Fibroblast of mammary gland (primary cell): ENCODE results near the gene VDR.

Experiments
- DNase-seq: peaks from one replicate; pipeline ENCODE4 v3.0.0-alpha.2; 2010; ENCODE audit warnings: low read depth
- H3K4me3 ChIP-seq: 2 replicates; pipeline ENCODE4 v1.5.1; 2011; ENCODE audit warnings: low read depth, mild to moderate bottlenecking, low read length, moderate library complexity; ENCODE audit not compliant: control insufficient read depth
- CTCF ChIP-seq: conservative IDR thresholded peaks from 2 replicates; pipeline ENCODE4 v1.5.1; 2011; ENCODE audit warnings: low read depth, low read length, inconsistent platforms; ENCODE audit not compliant: control insufficient read depth, insufficient read depth

Gene VDR

DNA sequence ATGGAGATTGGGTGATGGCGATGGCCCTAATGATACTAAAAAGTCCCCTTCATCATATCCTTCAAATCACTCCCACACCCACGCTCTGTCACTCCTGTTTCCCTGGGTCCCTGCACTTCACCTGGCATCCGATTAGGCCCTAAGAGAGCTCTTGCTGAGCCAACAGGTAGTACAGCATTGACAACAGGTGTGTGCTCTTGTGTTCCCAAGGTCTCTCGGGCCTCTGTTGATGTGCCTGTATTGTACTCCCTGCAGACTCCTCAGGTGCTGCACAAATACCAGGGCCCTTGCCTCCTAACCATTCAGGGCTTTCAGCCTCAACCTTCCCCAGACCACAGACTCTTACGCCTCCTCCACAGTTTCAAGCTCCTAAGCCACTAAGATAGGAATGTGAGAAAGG is 25.8 kb upstream of the VDR start:
- H3K4me3 ChIP-seq: no peak overlapping the region
- no peak for TF ChIP-seq CTCF
- no peak for DNase-seq

DNA sequence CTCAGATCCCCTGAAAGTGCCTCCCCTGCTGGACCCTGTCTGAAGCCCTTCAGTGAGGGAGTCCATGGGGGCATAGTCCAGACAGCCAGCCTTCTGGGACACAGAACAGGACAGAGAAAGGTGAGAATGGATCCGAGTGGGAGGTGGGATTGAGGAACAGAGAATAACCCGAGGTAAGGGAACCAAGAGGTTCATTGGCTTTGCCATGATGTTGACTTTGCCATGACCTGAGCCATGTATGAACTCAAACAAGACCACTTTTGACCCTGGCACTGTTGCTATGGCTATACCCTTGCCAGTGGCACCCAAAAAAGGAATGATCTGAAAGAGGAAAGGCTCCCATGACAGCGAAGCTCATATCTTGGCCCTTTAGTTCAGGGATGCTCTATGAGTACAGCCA is 22.6 kb upstream of the VDR start:
- no peak for TF ChIP-seq CTCF
- DNase-seq: no peak
- no peak overlapping the region for H3K4me3 ChIP-seq

GRCh38 chr12:47921907-47922306 is 17.1 kb upstream of the VDR start:
- no peak overlapping the region for H3K4me3 ChIP-seq
- no peak for DNase-seq
- no peak for TF ChIP-seq CTCF

DNA sequence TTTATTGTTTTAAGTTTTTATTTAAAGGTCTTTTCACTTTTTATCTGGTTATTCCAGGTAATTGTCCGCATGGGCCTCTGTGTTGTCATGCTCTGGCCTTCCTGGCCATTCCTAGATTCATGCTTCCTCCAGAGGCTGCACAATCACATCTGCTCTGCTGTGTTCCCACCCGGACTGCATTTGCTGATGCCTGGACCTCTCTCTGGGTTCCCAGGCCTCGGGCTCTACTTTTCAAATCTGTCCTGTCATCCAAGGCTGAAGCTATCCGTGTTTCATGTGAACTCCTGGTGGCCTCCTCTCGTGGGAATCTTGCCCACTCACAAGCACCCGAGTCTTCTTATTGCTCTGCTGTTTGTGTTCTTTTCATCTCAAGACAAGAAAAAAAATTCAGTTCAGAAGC is 16.1 kb upstream of the VDR start:
- H3K4me3 ChIP-seq: no peak overlapping the region

DNA sequence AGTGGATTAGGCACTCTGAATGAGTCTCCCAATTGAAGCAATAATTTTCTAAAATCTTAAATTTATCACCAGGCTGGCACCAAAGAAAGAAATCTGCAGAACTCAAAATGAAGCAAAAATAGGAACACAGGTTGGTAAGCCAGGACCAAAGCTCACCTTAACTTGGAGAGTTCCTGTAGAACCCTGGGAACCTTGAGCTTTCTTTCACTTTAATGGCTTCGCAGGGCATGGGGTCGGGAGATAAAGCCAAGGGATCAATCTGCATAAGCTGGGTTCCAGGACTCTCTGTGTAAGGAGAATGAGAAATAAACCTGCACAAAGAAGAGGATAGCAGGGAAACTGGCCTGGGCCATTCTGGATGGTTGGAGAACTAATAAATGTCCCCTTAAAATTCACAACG is 8.3 kb upstream of the VDR start:
- no peak for DNase-seq
- H3K4me3 ChIP-seq: no peak overlapping the region
- TF ChIP-seq CTCF: no peak

More for the DNA sequence above, 16.1 kb upstream of the VDR start:
- TF ChIP-seq CTCF: no peak
- no peak for DNase-seq

DNA sequence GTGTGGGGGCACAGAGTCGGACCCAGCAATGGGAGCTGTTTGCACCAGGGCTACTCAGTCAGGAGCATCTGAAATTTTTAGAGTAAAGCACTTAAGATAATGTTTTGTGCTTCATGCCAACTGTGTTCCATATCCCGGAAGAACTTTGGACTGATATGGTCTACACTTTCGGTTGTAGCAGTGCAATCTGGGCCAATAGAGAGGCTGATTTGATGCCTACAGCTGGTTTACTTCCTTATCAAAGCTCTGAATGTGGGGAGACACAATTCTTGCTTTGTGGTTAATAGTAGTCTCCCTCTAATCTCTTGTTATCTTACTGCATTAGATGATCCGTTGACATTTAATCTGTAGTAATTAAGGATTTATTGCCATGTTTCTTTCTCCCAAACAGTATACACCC is 7.8 kb upstream of the VDR start:
- no peak overlapping the region for H3K4me3 ChIP-seq
- DNase-seq: no peak
- TF ChIP-seq CTCF: no peak

DNA sequence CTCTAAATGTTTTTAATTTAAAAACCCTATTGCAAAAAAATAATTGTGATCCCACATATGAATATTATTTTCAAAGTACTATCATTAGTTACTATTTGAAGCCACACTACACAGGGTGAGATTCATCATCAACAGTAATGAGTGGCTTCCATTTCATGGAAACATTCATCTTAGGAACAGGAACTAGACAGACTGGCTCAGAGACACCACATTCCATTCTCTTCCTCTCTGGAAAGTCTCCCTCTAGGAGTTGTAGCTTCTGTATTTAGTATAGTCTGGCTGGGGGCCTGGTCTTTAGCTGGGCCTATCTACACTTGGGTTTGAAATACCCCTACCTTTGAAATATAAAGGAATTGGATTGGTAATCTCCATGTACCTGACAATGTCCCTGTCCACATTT is 6.2 kb upstream of the VDR start:
- no peak for TF ChIP-seq CTCF
- DNase-seq: no peak
- H3K4me3 ChIP-seq: no peak overlapping the region
